Activated B cell treated with CpG ODN at 0.5 μM for 24 hours (primary cell): ENCODE measurements around the gene COL1A2. TPM values are rescaled to one million over a fixed set of nuclear protein-coding genes. Genes with fewer than 3 reads are reported as not detected.

ENCODE experiments used
- ATAC-seq: fragments of 200-7000 bp; cut with Tn5 transposase; one replicate; pipeline ENCODE4 v1.10.0; 2021; ENCODE audit warnings: low read depth, mild to moderate bottlenecking, moderate library complexity
- CTCF ChIA-PET: fragments of 350-600 bp; sonication (Branson Sonifier 250); formaldehyde crosslinking; loops from one replicate; lab custom pipeline; 2021; ENCODE audit warnings: antibody characterized with exemption; lab: Charles Lee
- POLR2A ChIA-PET: fragments of 350-600 bp; sonication (Branson Sonifier 250); formaldehyde crosslinking; loops from one replicate; lab custom pipeline; 2021; ENCODE audit warnings: antibody characterized with exemption; lab: Charles Lee
- DNase-seq: peaks from one replicate; pipeline ENCODE4 v3.0.0; 2022
- H3K27ac Mint-ChIP-seq: one replicate; pipeline ENCODE4 v1.8.0; 2020; ENCODE audit warnings: mixed read lengths
- H3K27me3 Mint-ChIP-seq: one replicate; pipeline ENCODE4 v1.8.0; 2021; ENCODE audit warnings: mixed read lengths
- H3K36me3 Mint-ChIP-seq: one replicate; pipeline ENCODE4 v1.8.0; 2021; ENCODE audit warnings: low read depth, mixed read lengths
- H3K4me1 Mint-ChIP-seq: one replicate; pipeline ENCODE4 v1.8.0; 2021; ENCODE audit warnings: mixed read lengths
- H3K4me3 Mint-ChIP-seq: one replicate; pipeline ENCODE4 v1.8.0; 2020; ENCODE audit warnings: mild to moderate bottlenecking, mixed read lengths
- H3K9me3 Mint-ChIP-seq: one replicate; pipeline ENCODE4 v1.8.0; 2020; ENCODE audit warnings: mixed read lengths
- CTCF ChIP-seq: fragments of 200-600 bp; IDR thresholded peaks from one replicate; pipeline ENCODE4 v1.8.0; 2022; ENCODE audit warnings: antibody characterized with exemption, mild to moderate bottlenecking
- intact Hi-C: fragments of 100-400 bp; cut with micrococcal nuclease; formaldehyde crosslinking; loops from one replicate; pipeline ENCODE4 v1.15.1; 2024
- total RNA-seq: library from RNA; stranded (reverse); gene quantifications from 2 replicates; pipeline ENCODE4 v1.2.3, GENCODE V29; 2022

The COL1A2 gene
- total RNA-seq, 1 donor from 2014 or later: not detected

GRCh38 chr7:94439893-94440381 lies 45.2 kb downstream of the COL1A2 start:
- H3K4me3 Mint-ChIP-seq: no peak overlapping the region
- H3K4me1 Mint-ChIP-seq: no peaks in the 10 kb centered on the region
- no peak overlapping the region for H3K27ac Mint-ChIP-seq
- intact Hi-C loops: loop anchor here (5.0 to 10.0 kb wide), 5 partner anchors 48 to 1263 kb away; partner anchors contain the start of genes COL1A2 and PPP1R9A
- H3K36me3 Mint-ChIP-seq: no peaks in the 10 kb centered on the region
- H3K27me3 Mint-ChIP-seq: peaks cover 15% of the 10 kb centered on the region
- POLR2A ChIA-PET: no interaction called here
- ATAC-seq: no peak
- no peaks in the 10 kb centered on the region for H3K9me3 Mint-ChIP-seq
- TF ChIP-seq CTCF: no peak
- CTCF ChIA-PET: interaction anchor here (0.9 kb wide), 1 partner anchor 10 kb away, joined by 6 read pairs; no protein-coding TSS in a partner anchor
- DNase-seq: no peak

- TF ChIP-seq CTCF: no peak
- ATAC-seq: no peak
- ChIA-PET POLR2A (no interaction called here), CTCF (interaction anchor here (0.9 kb wide), 1 partner anchor 9 kb away, joined by 6 read pairs; no protein-coding TSS in a partner anchor)
- intact Hi-C loops: loop anchor here (5.0 to 10.0 kb wide), 2 partner anchors 48 to 464 kb away; partner anchors contain the start of genes COL1A2 and PPP1R9A
- Mint-ChIP-seq H3K27ac (no peak overlapping the region), H3K36me3 (no peaks in the 10 kb centered on the region), H3K4me1 (no peaks in the 10 kb centered on the region), H3K9me3 (no peaks in the 10 kb centered on the region), H3K27me3 (peaks cover 15% of the 10 kb centered on the region), H3K4me3 (no peak overlapping the region)
- DNase-seq: no peak
Observed at GRCh38 chr7:94440451-94441039, 45.9 kb downstream of the COL1A2 start.

DNA sequence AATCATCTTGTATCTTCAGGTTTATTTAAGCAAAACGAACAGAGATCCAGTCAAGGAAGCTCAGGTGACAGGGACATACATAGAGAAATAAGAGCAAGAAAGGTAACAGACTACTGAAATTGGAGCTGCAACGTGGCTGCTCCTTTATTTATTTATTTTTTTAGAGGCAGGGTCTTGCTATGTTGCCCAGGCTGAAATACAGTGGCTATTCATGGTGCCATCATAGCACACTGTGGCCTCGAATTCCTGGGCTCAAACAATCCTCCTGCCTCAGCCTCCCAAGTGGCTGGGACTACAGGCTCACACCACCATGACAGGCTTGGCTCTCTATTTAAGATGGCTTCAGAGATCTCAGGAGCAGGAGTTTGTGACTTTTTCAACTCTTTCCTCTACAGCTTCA lies 46.4 kb downstream of the COL1A2 start:
- TF ChIP-seq CTCF: no peak
- no peak for DNase-seq
- H3K36me3 Mint-ChIP-seq: no peaks in the 10 kb centered on the region
- H3K4me1 Mint-ChIP-seq: no peaks in the 10 kb centered on the region
- CTCF ChIA-PET: no interaction called here
- intact Hi-C loops: loop anchor here (5.0 to 10.0 kb wide), 2 partner anchors 49 to 464 kb away; partner anchors contain the start of genes COL1A2 and PPP1R9A
- ATAC-seq: no peak
- H3K27ac Mint-ChIP-seq: no peak overlapping the region
- POLR2A ChIA-PET: no interaction called here
- no peak overlapping the region for H3K4me3 Mint-ChIP-seq
- H3K9me3 Mint-ChIP-seq: no peaks in the 10 kb centered on the region
- peaks cover 13% of the 10 kb centered on the region for H3K27me3 Mint-ChIP-seq

- no peak for DNase-seq
- intact Hi-C loops: loop anchor here (5.0 to 10.0 kb wide), 2 partner anchors 50 to 462 kb away; partner anchors contain the start of genes COL1A2 and PPP1R9A
- Mint-ChIP-seq H3K36me3 (no peaks in the 10 kb centered on the region), H3K4me1 (no peaks in the 10 kb centered on the region), H3K27ac (no peak overlapping the region), H3K27me3 (peaks cover 7% of the 10 kb centered on the region), H3K9me3 (no peaks in the 10 kb centered on the region), H3K4me3 (no peak overlapping the region)
- no peak for ATAC-seq
- ChIA-PET POLR2A (no interaction called here), CTCF (interaction anchor here (2.0 kb wide), 1 partner anchor 1035 kb away, joined by 15 read pairs; no protein-coding TSS in a partner anchor)
- no peak for TF ChIP-seq CTCF
Observed at GRCh38 chr7:94442639-94443038, 47.9 kb downstream of the COL1A2 start.

- intact Hi-C loops: loop anchor here (5.0 to 10.0 kb wide), 3 partner anchors 53 to 602 kb away; partner anchors contain the start of genes COL1A2 and PPP1R9A
- TF ChIP-seq CTCF: no peak
- H3K27ac Mint-ChIP-seq: no peak overlapping the region
Observed at GRCh38 chr7:94444813-94445212, 50.1 kb downstream of the COL1A2 start.

More at GRCh38 chr7:94444813-94445212, 50.1 kb downstream of the COL1A2 start:
- H3K9me3 Mint-ChIP-seq: no peaks in the 10 kb centered on the region
- ChIA-PET CTCF (interaction anchor here (1.9 to 2.2 kb wide), 2 partner anchors 8 to 1032 kb away, joined by 4 to 12 read pairs; no protein-coding TSS in a partner anchor), POLR2A (no interaction called here)
- peaks cover 2% of the 10 kb centered on the region for H3K27me3 Mint-ChIP-seq
- no peak for ATAC-seq
- DNase-seq: no peak
- no peaks in the 10 kb centered on the region for H3K4me1 Mint-ChIP-seq
- no peaks in the 10 kb centered on the region for H3K36me3 Mint-ChIP-seq
- no peak overlapping the region for H3K4me3 Mint-ChIP-seq
